Activated T-cell treated with anti-CD3 and anti-CD28 coated beads, Interleukin-2, amount 50 U/mL, for 72 hours (primary cell): ENCODE results near the gene ADAMTS15. TPM values are rescaled to one million over a fixed set of nuclear protein-coding genes. Genes with fewer than 3 reads are reported as not detected.

Experiments used
- total RNA-seq, 2 donors: library from RNA; stranded (reverse); gene quantifications; one replicate each; pipeline ENCODE4 v1.2.3, GENCODE V29; 2022

ADAMTS15 gene
- total RNA-seq, 2 donors from 2014 or later, result 0.05 to 0.07 TPM

Other genes with a start within 250 kb of the ADAMTS15 start
- 10 to 100 TPM; 47.8 to 50.5 TPM for gene ZBTB44, start 133.7 kb upstream of the ADAMTS15 start, total RNA-seq
- gene ADAMTS8, start 20.0 kb upstream of the ADAMTS15 start, total RNA-seq, result not detected